HCT116 (cell line): ENCODE data around the gene LSM7. TPM values are rescaled to one million over a fixed set of nuclear protein-coding genes. Genes with fewer than 3 reads are reported as not detected.
A peak's percentile ranks its signal among the peaks of the same experiment; 100 is the strongest.

Experiments
- ATAC-seq: fragments of 200-7000 bp; cut with Tn5 transposase; 2 replicates; pipeline ENCODE4 v1.9.1; 2020; ENCODE audit warnings: mild to moderate bottlenecking, moderate library complexity
- BruUV-seq: library from RNA; stranded (reverse); fragments of 400-500 nt; replicated peaks from 2 replicates; lab custom pipeline; 2021; lab: Mats Ljungman, UMichigan
- CTCF ChIA-PET: fragments of 300-600 bp; sonication (Branson Sonifier 250); formaldehyde crosslinking; loops from one replicate; lab custom pipeline; 2021; ENCODE audit warnings: antibody characterized with exemption; lab: Charles Lee
- POLR2A ChIA-PET: fragments of 300-600, 350-600 bp; sonication (Branson Sonifier 250); formaldehyde crosslinking; loops from one replicate; lab custom pipeline; 2021; ENCODE audit warnings: antibody characterized with exemption; lab: Charles Lee
- RAD21 ChIA-PET, 2 experiments: fragments of 300-600 bp; sonication (Branson Sonifier 250); formaldehyde crosslinking; loops; one replicate each; lab custom pipeline; 2023; ENCODE audit warnings: low total read pairs in 2 of 2; ENCODE audit not compliant: uncharacterized antibody in 2 of 2, unreplicated experiment in 2 of 2, low non-redundant PET in 1 of 2; lab: Charles Lee
- DNase-seq: peaks from one replicate; pipeline ENCODE4 v3.0.0-alpha.2; 2010; ENCODE audit warnings: low read depth, low spot score
- H2AFZ ChIP-seq: fragments of 200-600 bp; shearing (Covaris generic), sonication (generic); 2 replicates; pipeline ENCODE4 v1.6.1; 2017; ENCODE audit warnings: low read depth, mixed run types, mixed read lengths, antibody characterized with exemption, low read length; ENCODE audit not compliant: poor library complexity, severe bottlenecking
- H3K27ac ChIP-seq: 2 replicates; pipeline ENCODE4 v1.5.1; 2012; ENCODE audit warnings: low read depth, low read length
- H3K27me3 ChIP-seq: fragments of 200-600 bp; sonication (generic); 2 replicates; pipeline ENCODE4 v1.6.1; 2016; ENCODE audit warnings: mixed run types, low read length, mixed read lengths; ENCODE audit not compliant: insufficient read depth
- H3K36me3 ChIP-seq, 2 experiments: fragments of 200-500 bp in 1 of 2; fragments of 200-600 bp in 1 of 2; sonication (Bioruptor generic) in 1 of 2; sonication (generic) in 1 of 2; 2 replicates each; pipeline versions ENCODE4 v1.5.1 to v1.6.1; 2014 to 2016; ENCODE audit warnings: low read length in 2 of 2, inconsistent platforms in 1 of 2, mixed read lengths in 1 of 2, mixed run types in 1 of 2; ENCODE audit not compliant: insufficient read depth in 2 of 2, control insufficient read depth in 1 of 2
- H3K4me1 ChIP-seq, 2 experiments: fragments of 200-600 bp in 1 of 2; sonication (generic) in 1 of 2; 2 replicates each; pipeline versions ENCODE4 v1.5.1 to v1.6.1; 2012 to 2017; ENCODE audit warnings: low read length in 2 of 2, inconsistent platforms in 1 of 2, mild to moderate bottlenecking in 1 of 2, mixed read lengths in 1 of 2, mixed run types in 1 of 2, moderate library complexity in 1 of 2; ENCODE audit not compliant: insufficient read depth in 2 of 2, control insufficient read depth in 1 of 2
- H3K4me2 ChIP-seq: fragments of 200-600 bp; sonication (generic); 2 replicates; pipeline ENCODE4 v1.6.1; 2017; ENCODE audit warnings: mixed run types, low read length, mixed read lengths
- H3K4me3 ChIP-seq, 2 experiments: fragments of 200-600 bp in 1 of 2; sonication (generic) in 1 of 2; replicated peaks in 1 of 2; 2 replicates each; pipeline ENCODE4 v1.5.1; 2011 to 2016; ENCODE audit warnings: low read length in 2 of 2, control low read depth in 1 of 2, low read depth in 1 of 2, mild to moderate bottlenecking in 1 of 2, mixed read lengths in 1 of 2, mixed run types in 1 of 2
- H3K79me2 ChIP-seq: fragments of 200-600 bp; sonication (generic); 2 replicates; pipeline ENCODE4 v1.6.1; 2017; ENCODE audit warnings: mild to moderate bottlenecking, mixed run types, low read length, moderate library complexity, mixed read lengths; ENCODE audit not compliant: insufficient read depth
- H3K9ac ChIP-seq: fragments of 200-600 bp; sonication (generic); 2 replicates; pipeline ENCODE4 v1.6.1; 2016; ENCODE audit warnings: low read length, mixed read lengths
- H3K9me2 ChIP-seq: fragments of 200-600 bp; sonication (generic), shearing (Covaris generic); 2 replicates; pipeline ENCODE4 v1.6.1; 2017; ENCODE audit warnings: mixed run types, mild to moderate bottlenecking, moderate library complexity; ENCODE audit not compliant: insufficient read depth
- H3K9me3 ChIP-seq, 2 experiments: fragments of 200-500 bp in 1 of 2; fragments of 200-600 bp in 1 of 2; sonication (Bioruptor generic) in 1 of 2; sonication (generic) in 1 of 2; 2 replicates each; pipeline ENCODE4 v1.6.1; 2014 to 2017; ENCODE audit warnings: low read length in 2 of 2, mixed read lengths in 2 of 2, inconsistent platforms in 1 of 2, low read depth in 1 of 2, mild to moderate bottlenecking in 1 of 2, mixed run types in 1 of 2, moderate library complexity in 1 of 2; ENCODE audit not compliant: control insufficient read depth in 1 of 2, insufficient read depth in 1 of 2
- H4K20me1 ChIP-seq: fragments of 200-600 bp; sonication (generic), shearing (Covaris generic); 2 replicates; pipeline ENCODE4 v1.6.1; 2017; ENCODE audit warnings: mixed run types, mild to moderate bottlenecking, moderate library complexity; ENCODE audit not compliant: insufficient read depth
- EGR1 ChIP-seq: IDR thresholded peaks from 2 replicates; pipeline ENCODE4 v1.6.1; 2012; ENCODE audit warnings: low read depth
- EZH2phosphoT487 ChIP-seq: fragments of 200-600 bp; IDR thresholded peaks from 2 replicates; pipeline ENCODE4 v1.6.1; 2018; ENCODE audit warnings: antibody characterized with exemption, borderline replicate concordance
- FOSL1 ChIP-seq: IDR thresholded peaks from 2 replicates; pipeline ENCODE4 v1.6.1; 2012; ENCODE audit warnings: low read depth
- POLR2AphosphoS5 ChIP-seq: IDR thresholded peaks from 2 replicates; pipeline ENCODE4 v1.6.1; 2011; ENCODE audit warnings: mild to moderate bottlenecking, low read depth, low read length, moderate library complexity
- RAD21 ChIP-seq: IDR thresholded peaks from 2 replicates; pipeline ENCODE4 v1.6.1; 2012; ENCODE audit warnings: low read depth, mild to moderate bottlenecking
- REST ChIP-seq: IDR thresholded peaks from 2 replicates; pipeline ENCODE4 v1.6.1; 2012; ENCODE audit warnings: low read depth
- SP1 ChIP-seq: IDR thresholded peaks from 2 replicates; pipeline ENCODE4 v1.6.1; 2012; ENCODE audit warnings: low read depth
- YY1 ChIP-seq: IDR thresholded peaks from 2 replicates; pipeline ENCODE4 v1.6.1; 2011; ENCODE audit warnings: low read length, low read depth, moderate library complexity, mild to moderate bottlenecking; ENCODE audit not compliant: insufficient replicate concordance; ENCODE audit errors: extremely low read depth
- ZFX ChIP-seq: fragments of 450-650 bp; IDR thresholded peaks from 2 replicates; pipeline ENCODE4 v1.6.1; 2017
- ZNF274 ChIP-seq: fragments of 200-500 bp; sonication (Bioruptor generic); IDR thresholded peaks from 2 replicates; pipeline ENCODE4 v1.6.1; 2014; ENCODE audit warnings: mild to moderate bottlenecking, low read depth, low read length, inconsistent platforms
- intact Hi-C: fragments of 100-400 bp; cut with micrococcal nuclease; formaldehyde crosslinking; loops from 2 replicates; pipeline ENCODE4 v1.10.0; 2022
- total RNA-seq: library from RNA; stranded (reverse); gene quantifications from one replicate; pipeline ENCODE4 v1.2.1, GENCODE V29; 2021; ENCODE audit not compliant: unreplicated experiment
- TF ChIP-seq, protein P1 (sequence below): IDR thresholded peaks from 2 replicates; pipeline ENCODE4 v1.6.1; 2012
- TF ChIP-seq, protein P2 (sequence below): IDR thresholded peaks from 2 replicates; pipeline ENCODE4 v1.6.1; 2012

The LSM7 gene
- total RNA-seq, 1 experiment from 2014 or later, result 190 TPM

GRCh38 chr19:2320939-2321338 lies 7.4 kb downstream of the LSM7 start:
- ATAC-seq (no peak), DNase-seq (no peak)
- H3K4me1 ChIP-seq, result no peaks in the 10 kb centered on the region
- H3K4me2 ChIP-seq, result no peak overlapping the region
- H3K27ac ChIP-seq, result no peak overlapping the region
- no peak overlapping the region for H3K9ac ChIP-seq
- ChIA-PET CTCF (no interaction called here), POLR2A (no interaction called here), RAD21 (no interaction called here)
- H3K27me3 ChIP-seq, result no peaks in the 10 kb centered on the region
- peaks cover 9% of the 10 kb centered on the region for H3K79me2 ChIP-seq
- 0 out of 2 replicates have a peak, but pooled peaks have one; percentile 17 for TF ChIP-seq POLR2AphosphoS5
- TF ChIP-seq RAD21, result no peak
- H3K9me3 ChIP-seq, result no peaks in the 10 kb centered on the region
- peaks cover 3 to 5% of the 10 kb centered on the region in 2 experiments; a peak in 2 of 4 replicates for H3K36me3 ChIP-seq
- no peak overlapping the region for H3K4me3 ChIP-seq
- no peaks in the 10 kb centered on the region for H3K9me2 ChIP-seq
- intact Hi-C loops, result no loop called here
- H2AFZ ChIP-seq, result no peak overlapping the region
- H4K20me1 ChIP-seq, result no peaks in the 10 kb centered on the region
- BruUV-seq, result no TSS peak

- no peaks in the 10 kb centered on the region for H3K4me1 ChIP-seq
- BruUV-seq, result no TSS peak
- intact Hi-C loops, result no loop called here
- CTCF ChIA-PET, result no interaction called here
- TF ChIP-seq SP1 (no peak), ZNF274 (no peak), REST (no peak), EGR1 (no peak), FOSL1 (no peak), ZFX (no peak), EZH2phosphoT487 (no peak), RAD21 (no peak), YY1 (no peak)
- TF ChIP-seq, protein P1, sequence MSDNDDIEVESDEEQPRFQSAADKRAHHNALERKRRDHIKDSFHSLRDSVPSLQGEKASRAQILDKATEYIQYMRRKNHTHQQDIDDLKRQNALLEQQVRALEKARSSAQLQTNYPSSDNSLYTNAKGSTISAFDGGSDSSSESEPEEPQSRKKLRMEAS, result no peak
- TF ChIP-seq, protein P2, sequence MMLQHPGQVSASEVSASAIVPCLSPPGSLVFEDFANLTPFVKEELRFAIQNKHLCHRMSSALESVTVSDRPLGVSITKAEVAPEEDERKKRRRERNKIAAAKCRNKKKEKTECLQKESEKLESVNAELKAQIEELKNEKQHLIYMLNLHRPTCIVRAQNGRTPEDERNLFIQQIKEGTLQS, result no peak
- ATAC-seq, result no peak
- H3K27ac ChIP-seq, result no peak overlapping the region
- H3K27me3 ChIP-seq, result no peaks in the 10 kb centered on the region
- no peak overlapping the region for H3K4me2 ChIP-seq
- H2AFZ ChIP-seq, result no peak overlapping the region
- no peak overlapping the region for H3K9ac ChIP-seq
- DNase-seq, result no peak
- H3K9me2 ChIP-seq, result no peaks in the 10 kb centered on the region
- RAD21 ChIA-PET, result no interaction called here
- no peaks in the 10 kb centered on the region for H4K20me1 ChIP-seq
- no peaks in the 10 kb centered on the region; a peak in 1 of 4 replicates for H3K36me3 ChIP-seq
- no peaks in the 10 kb centered on the region; a peak in 1 of 4 replicates for H3K9me3 ChIP-seq
- POLR2A ChIA-PET, result no interaction called here
- peaks cover 5% of the 10 kb centered on the region; the same call in 1 of the 2 replicates for H3K79me2 ChIP-seq
- H3K4me3 ChIP-seq, result no peak overlapping the region
These were observed 8.3 kb downstream of the LSM7 start for GRCh38 chr19:2320049-2320448.
